VCaP (cell line): ENCODE results near the gene ADI1.
"Not testable (repeated sequence)": the region's sequence is repeated elsewhere in the genome, so short reads cannot be mapped to it uniquely, and the experiment has no call there.

Experiments
- H3K27ac ChIP-seq: fragments of 450-650 bp; 2 replicates; pipeline ENCODE4 v1.5.1; 2017
- CTCF ChIP-seq: fragments of 450-650 bp; conservative IDR thresholded peaks from 2 replicates; pipeline ENCODE4 v1.5.1; 2017; ENCODE audit warnings: mild to moderate bottlenecking, moderate library complexity

The ADI1 gene

GRCh38 chr2:3457524-3458395 is 61.6 kb downstream of the ADI1 start:
- no peak overlapping the region for H3K27ac ChIP-seq
- TF ChIP-seq CTCF = no peak

- H3K27ac ChIP-seq = no peak overlapping the region
- TF ChIP-seq CTCF = no peak
Observed at GRCh38 chr2:3456125-3456524, 63.2 kb downstream of the ADI1 start.

DNA sequence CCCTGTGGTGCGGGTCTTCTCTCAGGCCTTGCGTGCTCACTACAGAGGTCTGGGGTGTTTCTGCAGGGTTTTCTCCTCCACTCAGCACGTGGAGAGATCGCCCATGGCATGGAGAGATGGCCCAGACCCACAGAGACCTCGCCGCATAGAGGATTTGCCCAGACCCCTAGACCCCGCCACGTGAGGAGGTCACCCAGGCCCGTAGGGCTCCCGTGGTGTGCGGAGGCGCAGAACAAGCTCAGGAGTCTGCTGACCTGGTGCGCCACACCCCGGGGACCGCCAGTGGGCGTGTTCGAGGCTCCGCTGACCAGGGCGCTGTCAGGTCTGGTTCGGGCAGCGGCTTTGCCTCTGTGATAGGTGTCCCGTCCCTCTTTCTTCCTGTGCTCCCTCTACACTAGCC is 64.5 kb downstream of the ADI1 start:
- no peak overlapping the region for H3K27ac ChIP-seq
- TF ChIP-seq CTCF = no peak

GRCh38 chr2:3454005-3454404 is 65.3 kb downstream of the ADI1 start:
- not testable (repeated sequence) for H3K27ac ChIP-seq

- no peak for TF ChIP-seq CTCF
- H3K27ac ChIP-seq = no peak overlapping the region
Observed at GRCh38 chr2:3453190-3453999, 65.9 kb downstream of the ADI1 start.

- no peak overlapping the region for H3K27ac ChIP-seq
Observed at GRCh38 chr2:3451926-3452671, 67.2 kb downstream of the ADI1 start.

DNA sequence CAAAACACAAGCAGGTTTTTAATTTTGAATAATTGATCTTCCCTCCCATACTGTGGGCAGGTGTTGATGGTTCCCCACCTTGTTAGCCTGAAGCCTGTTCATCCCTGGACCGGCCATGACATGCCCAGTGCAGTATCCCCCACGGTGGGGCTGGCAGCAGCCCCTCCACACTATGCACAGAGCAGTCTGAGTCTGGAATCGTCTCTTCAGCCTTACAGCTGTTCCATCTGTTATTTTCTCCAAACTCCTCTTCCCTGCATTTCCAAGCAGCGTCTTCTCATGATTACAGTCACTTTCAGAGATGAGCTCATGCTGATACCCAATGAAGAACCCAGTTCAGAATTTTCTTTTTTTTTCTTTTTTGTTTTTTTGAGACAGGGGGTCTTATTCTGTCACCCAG is 68.2 kb downstream of the ADI1 start:
- no peak for TF ChIP-seq CTCF
- no peak overlapping the region for H3K27ac ChIP-seq

More at GRCh38 chr2:3451926-3452671, 67.2 kb downstream of the ADI1 start:
- no peak for TF ChIP-seq CTCF
